K562 (cell line): Measurements from ENCODE around the gene BTNL8.

Experiments used
- CREM ChIP-seq: IDR thresholded peaks from 2 replicates; pipeline ENCODE4 v1.6.1; 2014; ENCODE audit warnings: antibody characterized with exemption, low read depth
- EGR1 ChIP-seq: fragments of 450-650 bp; conservative IDR thresholded peaks from 2 replicates; pipeline ENCODE4 v1.6.1; 2017; ENCODE audit warnings: mild to moderate bottlenecking
- FOXM1 ChIP-seq, 2 experiments: fragments of 450-650 bp in 1 of 2; sonication (generic) in 1 of 2; formaldehyde crosslinking in 1 of 2; IDR thresholded peaks; 2 replicates each; pipeline versions ENCODE4 v1.6.1 to v1.9.0; 2017 to 2022; ENCODE audit warnings: low read depth in 2 of 2, mild to moderate bottlenecking in 2 of 2, missing genetic modification reagents in 1 of 2, moderate library complexity in 1 of 2
- MCM5 ChIP-seq: fragments of 450-650 bp; IDR thresholded peaks from 2 replicates; pipeline ENCODE4 v1.6.1; 2016; ENCODE audit warnings: low read depth
- MTA1 ChIP-seq: fragments of 450-650 bp; IDR thresholded peaks from 2 replicates; pipeline ENCODE4 v1.6.1; 2017; ENCODE audit warnings: borderline replicate concordance
- PHF8 ChIP-seq: fragments of 200-600 bp; sonication (generic); IDR thresholded peaks from 2 replicates; pipeline ENCODE4 v1.6.1; 2012; ENCODE audit warnings: mixed run types, mild to moderate bottlenecking, inconsistent platforms, low read length, moderate library complexity, borderline replicate concordance
- PRMT5 ChIP-seq: sonication (generic); formaldehyde crosslinking; IDR thresholded peaks from 2 replicates; pipeline ENCODE4 v1.5.0; 2020; ENCODE audit warnings: missing genetic modification reagents
- SNRNP70 ChIP-seq: fragments of 200-400 bp; formaldehyde crosslinking; optimal IDR thresholded peaks from 2 replicates; pipeline ENCODE3; 2017; ENCODE audit warnings: low read depth, low read length
- TAF15 ChIP-seq: fragments of 200-400 bp; formaldehyde crosslinking; IDR thresholded peaks from 2 replicates; pipeline ENCODE4 v1.6.1; 2017; ENCODE audit warnings: mild to moderate bottlenecking, low read depth, low read length, moderate library complexity
- TF ChIP-seq, protein P1 (sequence below): sonication (generic); formaldehyde crosslinking; IDR thresholded peaks from 2 replicates; pipeline ENCODE4 v1.8.0; 2022; ENCODE audit warnings: mild to moderate bottlenecking, low read depth, missing genetic modification reagents
- TF ChIP-seq, protein P2 (sequence below): sonication (generic); formaldehyde crosslinking; IDR thresholded peaks from 2 replicates; pipeline ENCODE4 v1.8.1; 2023; ENCODE audit warnings: mild to moderate bottlenecking, missing genetic modification reagents, moderate library complexity
- TF ChIP-seq, protein P3 (sequence below): sonication (generic); formaldehyde crosslinking; IDR thresholded peaks from 2 replicates; pipeline ENCODE4 v1.8.0; 2022; ENCODE audit warnings: mild to moderate bottlenecking, missing genetic modification reagents
- TF ChIP-seq, protein P4 (sequence below), 3 experiments: IDR thresholded peaks in 2 of 3; conservative IDR thresholded peaks in 1 of 3; 2 replicates each; pipeline ENCODE4 v1.5.1; 2011 to 2012; ENCODE audit warnings: low read length in 3 of 3, mild to moderate bottlenecking in 3 of 3, control low read depth in 2 of 3, improper control_type of control experiment in 1 of 3, inconsistent platforms in 1 of 3, low read depth in 1 of 3, mixed read lengths in 1 of 3, moderate library complexity in 1 of 3; ENCODE audit not compliant: insufficient read depth in 2 of 3
- TF ChIP-seq, protein P5 (sequence below): fragments of 250-450 bp; sonication (Bioruptor Pico); IDR thresholded peaks from 2 replicates; pipeline ENCODE4 v1.6.1; 2021; ENCODE audit warnings: mild to moderate bottlenecking

DNA sequence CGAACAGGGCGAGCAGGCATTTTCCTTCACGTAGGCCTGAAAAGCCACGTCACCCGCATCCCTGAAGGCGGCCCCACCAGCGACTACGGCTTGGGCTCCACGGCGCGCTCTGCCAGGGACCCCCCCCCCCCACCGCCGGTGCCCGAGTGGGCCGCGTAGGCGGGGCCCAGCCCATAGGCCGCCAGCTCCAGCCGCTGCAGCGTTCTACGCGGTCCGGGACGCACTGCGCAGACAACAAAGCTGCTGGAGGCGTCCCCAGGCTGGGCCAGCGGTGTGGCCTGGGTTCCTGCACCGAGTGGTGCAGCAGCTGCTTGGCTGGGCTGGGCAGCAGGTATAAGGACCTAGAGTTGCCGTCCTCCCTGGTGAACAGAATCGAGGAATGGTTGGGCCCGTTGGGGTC lies 71.4 kb downstream of the BTNL8 start:
- TF ChIP-seq PHF8 (no peak), CREM (no peak), EGR1 (no peak), SNRNP70 (no peak), PRMT5 (CRISPR knock-in tag) (no peak), FOXM1 (IDR thresholded peaks at IDR 0.05; ENCODE audit: low read depth) (no peak), FOXM1 (CRISPR knock-in tag; IDR thresholded peaks at IDR 0.05; ENCODE audit: low read depth) (no peak), MCM5 (no peak), MTA1 (no peak), TAF15 (no peak)
- TF ChIP-seq, protein P1, sequence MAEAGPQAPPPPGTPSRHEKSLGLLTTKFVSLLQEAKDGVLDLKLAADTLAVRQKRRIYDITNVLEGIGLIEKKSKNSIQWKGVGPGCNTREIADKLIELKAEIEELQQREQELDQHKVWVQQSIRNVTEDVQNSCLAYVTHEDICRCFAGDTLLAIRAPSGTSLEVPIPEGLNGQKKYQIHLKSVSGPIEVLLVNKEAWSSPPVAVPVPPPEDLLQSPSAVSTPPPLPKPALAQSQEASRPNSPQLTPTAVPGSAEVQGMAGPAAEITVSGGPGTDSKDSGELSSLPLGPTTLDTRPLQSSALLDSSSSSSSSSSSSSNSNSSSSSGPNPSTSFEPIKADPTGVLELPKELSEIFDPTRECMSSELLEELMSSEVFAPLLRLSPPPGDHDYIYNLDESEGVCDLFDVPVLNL (CRISPR knock-in tag), result no peak
- TF ChIP-seq, protein P2, sequence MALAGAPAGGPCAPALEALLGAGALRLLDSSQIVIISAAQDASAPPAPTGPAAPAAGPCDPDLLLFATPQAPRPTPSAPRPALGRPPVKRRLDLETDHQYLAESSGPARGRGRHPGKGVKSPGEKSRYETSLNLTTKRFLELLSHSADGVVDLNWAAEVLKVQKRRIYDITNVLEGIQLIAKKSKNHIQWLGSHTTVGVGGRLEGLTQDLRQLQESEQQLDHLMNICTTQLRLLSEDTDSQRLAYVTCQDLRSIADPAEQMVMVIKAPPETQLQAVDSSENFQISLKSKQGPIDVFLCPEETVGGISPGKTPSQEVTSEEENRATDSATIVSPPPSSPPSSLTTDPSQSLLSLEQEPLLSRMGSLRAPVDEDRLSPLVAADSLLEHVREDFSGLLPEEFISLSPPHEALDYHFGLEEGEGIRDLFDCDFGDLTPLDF, result no peak
- TF ChIP-seq, protein P3, sequence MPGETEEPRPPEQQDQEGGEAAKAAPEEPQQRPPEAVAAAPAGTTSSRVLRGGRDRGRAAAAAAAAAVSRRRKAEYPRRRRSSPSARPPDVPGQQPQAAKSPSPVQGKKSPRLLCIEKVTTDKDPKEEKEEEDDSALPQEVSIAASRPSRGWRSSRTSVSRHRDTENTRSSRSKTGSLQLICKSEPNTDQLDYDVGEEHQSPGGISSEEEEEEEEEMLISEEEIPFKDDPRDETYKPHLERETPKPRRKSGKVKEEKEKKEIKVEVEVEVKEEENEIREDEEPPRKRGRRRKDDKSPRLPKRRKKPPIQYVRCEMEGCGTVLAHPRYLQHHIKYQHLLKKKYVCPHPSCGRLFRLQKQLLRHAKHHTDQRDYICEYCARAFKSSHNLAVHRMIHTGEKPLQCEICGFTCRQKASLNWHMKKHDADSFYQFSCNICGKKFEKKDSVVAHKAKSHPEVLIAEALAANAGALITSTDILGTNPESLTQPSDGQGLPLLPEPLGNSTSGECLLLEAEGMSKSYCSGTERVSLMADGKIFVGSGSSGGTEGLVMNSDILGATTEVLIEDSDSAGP (CRISPR knock-in tag), result no peak
- TF ChIP-seq, protein P4, sequence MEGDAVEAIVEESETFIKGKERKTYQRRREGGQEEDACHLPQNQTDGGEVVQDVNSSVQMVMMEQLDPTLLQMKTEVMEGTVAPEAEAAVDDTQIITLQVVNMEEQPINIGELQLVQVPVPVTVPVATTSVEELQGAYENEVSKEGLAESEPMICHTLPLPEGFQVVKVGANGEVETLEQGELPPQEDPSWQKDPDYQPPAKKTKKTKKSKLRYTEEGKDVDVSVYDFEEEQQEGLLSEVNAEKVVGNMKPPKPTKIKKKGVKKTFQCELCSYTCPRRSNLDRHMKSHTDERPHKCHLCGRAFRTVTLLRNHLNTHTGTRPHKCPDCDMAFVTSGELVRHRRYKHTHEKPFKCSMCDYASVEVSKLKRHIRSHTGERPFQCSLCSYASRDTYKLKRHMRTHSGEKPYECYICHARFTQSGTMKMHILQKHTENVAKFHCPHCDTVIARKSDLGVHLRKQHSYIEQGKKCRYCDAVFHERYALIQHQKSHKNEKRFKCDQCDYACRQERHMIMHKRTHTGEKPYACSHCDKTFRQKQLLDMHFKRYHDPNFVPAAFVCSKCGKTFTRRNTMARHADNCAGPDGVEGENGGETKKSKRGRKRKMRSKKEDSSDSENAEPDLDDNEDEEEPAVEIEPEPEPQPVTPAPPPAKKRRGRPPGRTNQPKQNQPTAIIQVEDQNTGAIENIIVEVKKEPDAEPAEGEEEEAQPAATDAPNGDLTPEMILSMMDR (IDR thresholded peaks at IDR 0.05 in 2 of 3, conservative IDR thresholded peaks at IDR 0.05 in 1 of 3; ENCODE audit: insufficient read depth in 2 of 3, low read depth in 1 of 3, low read length in 3 of 3), result no peak
- TF ChIP-seq, protein P5, sequence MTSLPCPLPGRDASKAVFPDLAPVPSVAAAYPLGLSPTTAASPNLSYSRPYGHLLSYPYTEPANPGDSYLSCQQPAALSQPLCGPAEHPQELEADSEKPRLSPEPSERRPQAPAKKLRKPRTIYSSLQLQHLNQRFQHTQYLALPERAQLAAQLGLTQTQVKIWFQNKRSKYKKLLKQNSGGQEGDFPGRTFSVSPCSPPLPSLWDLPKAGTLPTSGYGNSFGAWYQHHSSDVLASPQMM (CRISPR knock-in tag), result no peak
